ENCODE results near the gene FSIP2. TPM values are rescaled to one million over a fixed set of nuclear protein-coding genes. Genes with fewer than 3 reads are reported as not detected.

FSIP2 gene
- total and polyA plus RNA-seq, 9 donors: 0.10 to 2.2 (median 0.61) TPM

GRCh38 chr2:185787227-185788145 lies 48.9 kb downstream of the FSIP2 start:
- TF ChIP-seq POLR2A (IDR thresholded peaks at IDR 0.05) (no peak), CTCF (IDR thresholded peaks at IDR 0.05) (no peak), EP300 (IDR thresholded peaks at IDR 0.05) (no peak)
- intact Hi-C loops (cut with DNase I): no loop called here
- 62 to 76% (median 70%) methylated on average over 2 of the region's 2 CpGs for WGBS, 3 donors

GRCh38 chr2:185790361-185790760 lies 51.8 kb downstream of the FSIP2 start:
- H3K27me3 ChIP-seq: no peaks in the 10 kb centered on the region
- TF ChIP-seq CTCF (IDR thresholded peaks at IDR 0.05) (no peak), POLR2A (IDR thresholded peaks at IDR 0.05) (no peak), EP300 (IDR thresholded peaks at IDR 0.05) (no peak)
- no peaks in the 10 kb centered on the region for H3K36me3 ChIP-seq
- H3K4me3 ChIP-seq: no peak overlapping the region
- no peaks in the 10 kb centered on the region for H3K4me1 ChIP-seq (ENCODE audit: insufficient read depth)
- H3K27ac ChIP-seq: no peak overlapping the region
- H3K9me3 ChIP-seq: no peaks in the 10 kb centered on the region
- 72 to 75% (median 74%) methylated on average over 2 of the region's 2 CpGs for WGBS, 3 donors
- DNase-seq: no peak
- intact Hi-C loops (cut with DNase I): no loop called here

More at GRCh38 chr2:185787227-185788145, 48.9 kb downstream of the FSIP2 start:
- no peak overlapping the region for H3K4me3 ChIP-seq
- H3K4me1 ChIP-seq (ENCODE audit: insufficient read depth): no peaks in the 10 kb centered on the region
- no peaks in the 10 kb centered on the region for H3K27me3 ChIP-seq
- no peaks in the 10 kb centered on the region for H3K36me3 ChIP-seq
- no peaks in the 10 kb centered on the region for H3K9me3 ChIP-seq
- H3K27ac ChIP-seq: no peak overlapping the region
- no peak for DNase-seq

DNA sequence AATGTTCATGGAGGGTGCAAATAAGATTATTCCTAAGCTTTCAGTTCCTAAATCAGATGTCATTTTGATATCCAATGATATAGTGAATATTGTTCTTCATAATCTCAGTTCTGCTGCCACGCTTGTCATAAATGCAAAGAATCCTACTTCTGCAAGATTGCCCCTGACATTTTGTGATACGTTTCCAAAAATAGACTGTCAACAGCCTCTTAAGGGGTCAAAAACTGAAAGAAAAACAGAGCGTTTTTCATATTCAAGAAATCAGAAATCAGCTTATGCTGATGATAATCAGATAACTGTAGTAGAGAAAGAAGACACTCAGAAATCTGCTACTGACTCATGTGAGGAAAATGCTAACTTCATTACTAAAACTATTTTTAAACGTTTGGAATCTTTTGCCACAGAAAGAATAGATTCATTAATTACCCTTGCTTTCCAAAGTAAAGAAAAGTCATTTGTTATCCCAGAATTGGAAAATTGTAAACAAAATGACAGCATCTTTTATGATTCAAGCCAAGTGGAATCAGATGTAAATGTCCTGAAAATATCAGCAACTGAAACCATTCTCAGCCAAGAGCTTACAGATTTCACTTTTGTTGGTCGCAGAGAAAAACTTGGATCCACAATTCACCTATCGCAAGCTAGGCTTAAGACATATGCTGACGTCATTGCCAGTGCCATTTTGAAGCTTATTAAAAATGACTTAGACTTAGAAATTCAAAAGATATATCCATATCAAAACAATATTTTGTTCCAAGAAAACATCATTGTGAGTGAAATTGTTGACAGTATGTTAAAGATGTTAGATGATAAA lies 55.1 kb downstream of the FSIP2 start:
- no peak overlapping the region for H3K27ac ChIP-seq
- TF ChIP-seq CTCF (IDR thresholded peaks at IDR 0.05) (no peak), POLR2A (IDR thresholded peaks at IDR 0.05) (no peak), EP300 (IDR thresholded peaks at IDR 0.05) (no peak)
- no peaks in the 10 kb centered on the region for H3K9me3 ChIP-seq
- intact Hi-C loops (cut with DNase I): no loop called here
- H3K36me3 ChIP-seq: no peaks in the 10 kb centered on the region
- no peaks in the 10 kb centered on the region for H3K4me1 ChIP-seq (ENCODE audit: insufficient read depth)
- H3K27me3 ChIP-seq: no peaks in the 10 kb centered on the region
- H3K4me3 ChIP-seq: no peak overlapping the region
- no peak for DNase-seq
- 73 to 75% (median 74%) methylated on average over 7 of the region's 7 CpGs for WGBS, 3 donors

- no peak overlapping the region for H3K27ac ChIP-seq
- H3K9me3 ChIP-seq: no peaks in the 10 kb centered on the region
- no peaks in the 10 kb centered on the region for H3K36me3 ChIP-seq
- intact Hi-C loops (cut with DNase I): no loop called here
- H3K4me3 ChIP-seq: no peak overlapping the region
- H3K4me1 ChIP-seq (ENCODE audit: insufficient read depth): no peaks in the 10 kb centered on the region
- 69 to 91% (median 80%) methylated on average over 2 of the region's 2 CpGs for WGBS, 3 donors
- H3K27me3 ChIP-seq: no peaks in the 10 kb centered on the region
- TF ChIP-seq POLR2A (IDR thresholded peaks at IDR 0.05) (no peak), CTCF (IDR thresholded peaks at IDR 0.05) (no peak), EP300 (IDR thresholded peaks at IDR 0.05) (no peak)
- DNase-seq: no peak
Measured at GRCh38 chr2:185796758-185797157, 58.2 kb downstream of the FSIP2 start.
